Measurements from ENCODE around the gene PDCL3. TPM values are rescaled to one million over a fixed set of nuclear protein-coding genes. Genes with fewer than 3 reads are reported as not detected.

Gene PDCL3
- total RNA-seq (17.8 TPM), polyA plus RNA-seq (ENCODE audit: insufficient read depth in 1 of 8, insufficient read length in 8 of 8, low replicate concordance in 1 of 8) (10 to 100 TPM; 32.5 to 49.3 (median 38.8) TPM)
- long read RNA-seq, donor 1, transcript PDCL3-201 (6 exons, 1,337 nt): major isoform, 13 of 13 reads
- long read RNA-seq, donor 1, partial matches to known transcripts: 0 of 13 reads
- long read RNA-seq, donor 1, other reads (novel, unspliced or antisense): 0 of 13 reads
- long read RNA-seq, donor 2: 0 reads
- long read RNA-seq, donor 3, transcript PDCL3-201 (6 exons, 1,337 nt): major isoform, 46 of 51 reads
- long read RNA-seq, donor 3, partial matches to known transcripts: 5 of 51 reads
- long read RNA-seq, donor 3, other reads (novel, unspliced or antisense): 0 of 51 reads
- long read RNA-seq, donor 4, transcript PDCL3-201 (6 exons, 1,337 nt): major isoform, 17 of 17 reads
- long read RNA-seq, donor 4, partial matches to known transcripts: 0 of 17 reads
- long read RNA-seq, donor 4, other reads (novel, unspliced or antisense): 0 of 17 reads
- long read RNA-seq, donor 5, transcript PDCL3-201 (6 exons, 1,337 nt): major isoform, 84 of 95 reads
- long read RNA-seq, donor 5, partial matches to known transcripts: 11 of 95 reads
- long read RNA-seq, donor 5, other reads (novel, unspliced or antisense): 0 of 95 reads
- long read RNA-seq, donor 6, transcript PDCL3-201 (6 exons, 1,337 nt): major isoform, 57 of 57 reads
- long read RNA-seq, donor 6, partial matches to known transcripts: 0 of 57 reads
- long read RNA-seq, donor 6, other reads (novel, unspliced or antisense): 0 of 57 reads
- long read RNA-seq, donor 7, transcript PDCL3-201 (6 exons, 1,337 nt): major isoform, 43 of 43 reads
- long read RNA-seq, donor 7, partial matches to known transcripts: 0 of 43 reads
- long read RNA-seq, donor 7, other reads (novel, unspliced or antisense): 0 of 43 reads
- long read RNA-seq, donor 8, transcript PDCL3-201 (6 exons, 1,337 nt): major isoform, 32 of 32 reads
- long read RNA-seq, donor 8, partial matches to known transcripts: 0 of 32 reads
- long read RNA-seq, donor 8, other reads (novel, unspliced or antisense): 0 of 32 reads
- long read RNA-seq, donor 9, transcript PDCL3-201 (6 exons, 1,337 nt): major isoform, 26 of 26 reads
- long read RNA-seq, donor 9, partial matches to known transcripts: 0 of 26 reads
- long read RNA-seq, donor 9, other reads (novel, unspliced or antisense): 0 of 26 reads
- long read RNA-seq, donor 10, transcript PDCL3-201 (6 exons, 1,337 nt): major isoform, 60 of 65 reads
- long read RNA-seq, donor 10, partial matches to known transcripts: 5 of 65 reads
- long read RNA-seq, donor 10, other reads (novel, unspliced or antisense): 0 of 65 reads
- long read RNA-seq, donor 11, transcript PDCL3-201 (6 exons, 1,337 nt): major isoform, 23 of 23 reads
- long read RNA-seq, donor 11, partial matches to known transcripts: 0 of 23 reads
- long read RNA-seq, donor 11, other reads (novel, unspliced or antisense): 0 of 23 reads

DNA sequence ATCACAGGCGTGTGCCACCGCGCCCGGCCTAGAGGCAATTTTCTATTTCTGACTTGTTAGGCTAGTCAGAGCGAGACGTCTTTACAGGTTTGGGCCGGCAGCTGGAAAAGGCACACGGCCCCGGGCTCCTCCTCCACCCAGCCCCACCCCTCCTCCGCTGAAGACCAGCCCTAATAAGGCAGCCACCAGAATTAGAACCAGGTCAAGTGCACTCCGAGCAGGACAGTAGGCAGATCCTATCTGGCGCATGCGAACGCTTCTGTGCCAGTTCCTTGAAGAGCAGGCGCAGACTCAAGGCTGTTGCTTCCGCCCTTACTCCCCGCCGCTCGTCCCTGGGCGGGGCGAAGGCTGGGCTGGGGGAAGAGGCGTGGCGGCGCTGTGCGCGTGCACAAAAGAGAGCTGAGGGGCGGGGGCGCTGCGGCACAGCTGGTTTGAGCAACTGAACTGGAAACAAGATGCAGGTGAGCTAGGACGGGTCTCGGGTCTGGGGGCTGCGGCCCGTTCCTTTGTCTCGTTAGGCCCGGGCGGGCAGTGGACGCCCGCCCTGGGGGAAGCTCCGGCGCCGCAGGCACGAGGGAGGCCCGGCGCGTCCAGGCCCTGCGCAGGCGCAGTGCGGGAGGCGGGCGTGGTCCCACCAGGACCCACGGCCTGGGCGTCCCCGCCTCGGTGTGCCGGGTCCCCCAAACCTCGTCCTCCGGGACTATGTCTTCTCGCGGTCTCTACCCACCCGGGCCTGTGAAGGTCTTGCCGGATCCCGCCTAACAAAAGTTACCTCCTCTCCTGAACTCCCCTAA is at the start of gene PDCL3:
TSS of gene PDCL3 (plus strand) at position 381 of the 794 bp plus-strand sequence. CDS start at position 456, 75 bp downstream.
- Histone ChIP-seq H3K27me3 (ENCODE audit: control insufficient read depth, insufficient read depth, low read length) (no peaks in the 10 kb centered on the region), H3K36me3 (ENCODE audit: control insufficient read depth, insufficient read depth, low read length) (peaks cover 20% of the 10 kb centered on the region), H3K4me3 (ENCODE audit: low read length) (peak within 1 kb of the TSS; percentile 98), H3K27ac (ENCODE audit: low read length) (peak within 1 kb of the TSS; percentile 94), H3K9me3 (replicated peaks; ENCODE audit: control insufficient read depth, low read depth, low read length) (no peaks in the 10 kb centered on the region), H3K4me1 (ENCODE audit: control insufficient read depth, insufficient read depth, low read length) (peaks cover 11% of the 10 kb centered on the region)
- 1% methylated on average over 53 of the region's 62 CpGs for WGBS (ENCODE audit: insufficient coverage)
- DNase-seq: peak; percentile 99

DNA sequence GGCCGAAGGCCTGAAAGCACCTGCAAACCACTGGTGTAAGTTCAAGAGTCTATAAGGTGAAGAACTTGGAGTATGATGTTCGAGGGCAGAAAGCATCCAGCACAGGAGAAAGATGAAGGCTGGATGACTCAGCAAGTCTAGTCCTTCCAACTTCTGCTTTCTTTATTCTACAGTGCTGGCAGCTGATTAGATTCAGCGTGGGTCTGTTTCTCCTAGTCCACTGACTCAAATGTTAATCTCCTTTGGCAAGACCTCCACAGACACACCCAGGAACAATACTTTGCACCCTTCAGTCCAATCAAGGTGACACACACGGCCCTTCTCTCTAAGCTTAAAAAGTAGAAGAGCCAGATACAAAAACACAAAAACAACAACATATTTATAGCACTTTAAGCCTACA is 49.1 kb upstream of the PDCL3 start:
- H3K4me1 ChIP-seq (ENCODE audit: control insufficient read depth, insufficient read depth, low read length): no peaks in the 10 kb centered on the region
- peaks cover 1% of the 10 kb centered on the region for H3K9me3 ChIP-seq (replicated peaks; ENCODE audit: control insufficient read depth, low read depth, low read length)
- H3K4me3 ChIP-seq (ENCODE audit: low read length): no peak overlapping the region
- WGBS (ENCODE audit: insufficient coverage): 80% methylated on average over 2 of the region's 4 CpGs
- H3K36me3 ChIP-seq (ENCODE audit: control insufficient read depth, insufficient read depth, low read length): no peaks in the 10 kb centered on the region
- no peaks in the 10 kb centered on the region for H3K27me3 ChIP-seq (ENCODE audit: control insufficient read depth, insufficient read depth, low read length)
- DNase-seq: peak; percentile 11
- no peak overlapping the region for H3K27ac ChIP-seq (ENCODE audit: low read length)

DNA sequence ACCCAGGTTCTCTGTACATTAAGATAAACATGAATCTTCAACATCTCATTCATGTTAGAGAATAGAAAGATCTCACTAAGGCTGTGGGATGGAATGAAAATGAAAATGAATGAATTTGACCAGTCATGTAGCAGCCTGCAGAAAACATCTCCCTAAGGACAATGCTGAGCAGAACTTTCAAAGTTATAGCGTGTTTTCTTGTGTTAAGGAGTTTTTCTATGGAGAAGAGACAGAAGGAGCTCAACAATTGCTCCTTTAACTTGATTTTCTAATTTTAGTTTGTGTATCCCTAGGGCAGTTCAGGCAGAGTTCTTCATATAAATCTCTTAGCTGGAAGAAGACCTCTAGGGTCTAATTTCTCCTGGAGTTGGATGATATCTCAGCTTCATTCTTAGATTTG is 45.2 kb upstream of the PDCL3 start:
- Histone ChIP-seq H3K36me3 (ENCODE audit: control insufficient read depth, insufficient read depth, low read length) (no peaks in the 10 kb centered on the region), H3K27ac (ENCODE audit: low read length) (no peak overlapping the region), H3K9me3 (replicated peaks; ENCODE audit: control insufficient read depth, low read depth, low read length) (no peaks in the 10 kb centered on the region), H3K4me1 (ENCODE audit: control insufficient read depth, insufficient read depth, low read length) (no peaks in the 10 kb centered on the region), H3K27me3 (ENCODE audit: control insufficient read depth, insufficient read depth, low read length) (no peaks in the 10 kb centered on the region), H3K4me3 (ENCODE audit: low read length) (no peak overlapping the region)
- 20% methylated on average over 1 of the region's 1 CpG for WGBS (ENCODE audit: insufficient coverage)
- DNase-seq: peak; percentile 49

DNA sequence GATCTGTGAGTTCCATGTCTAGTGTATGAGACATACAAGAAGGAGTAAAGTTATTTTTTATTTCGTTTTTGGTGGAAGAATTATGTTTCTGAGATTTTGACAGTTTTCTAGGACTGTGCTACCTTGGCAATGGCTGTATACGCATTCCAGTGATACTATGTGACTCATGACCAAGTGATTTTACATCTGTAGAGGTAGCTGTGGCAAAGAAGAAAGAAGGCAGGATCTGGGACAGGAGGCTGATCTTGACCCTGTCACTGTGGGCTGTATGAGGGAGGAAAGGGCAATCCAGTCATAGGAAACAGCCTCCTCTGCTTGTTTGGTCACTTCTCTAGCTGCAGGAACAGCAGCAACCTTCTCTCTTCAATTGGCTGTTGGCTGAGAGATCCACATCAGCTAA is 44.0 kb upstream of the PDCL3 start:
- Histone ChIP-seq H3K9me3 (replicated peaks; ENCODE audit: control insufficient read depth, low read depth, low read length) (no peaks in the 10 kb centered on the region), H3K4me3 (ENCODE audit: low read length) (no peak overlapping the region), H3K27ac (ENCODE audit: low read length) (no peak overlapping the region), H3K27me3 (ENCODE audit: control insufficient read depth, insufficient read depth, low read length) (no peaks in the 10 kb centered on the region), H3K4me1 (ENCODE audit: control insufficient read depth, insufficient read depth, low read length) (no peaks in the 10 kb centered on the region), H3K36me3 (ENCODE audit: control insufficient read depth, insufficient read depth, low read length) (no peaks in the 10 kb centered on the region)
- WGBS (ENCODE audit: insufficient coverage): 69% methylated on average over 2 of the region's 2 CpGs
- no peak for DNase-seq

DNA sequence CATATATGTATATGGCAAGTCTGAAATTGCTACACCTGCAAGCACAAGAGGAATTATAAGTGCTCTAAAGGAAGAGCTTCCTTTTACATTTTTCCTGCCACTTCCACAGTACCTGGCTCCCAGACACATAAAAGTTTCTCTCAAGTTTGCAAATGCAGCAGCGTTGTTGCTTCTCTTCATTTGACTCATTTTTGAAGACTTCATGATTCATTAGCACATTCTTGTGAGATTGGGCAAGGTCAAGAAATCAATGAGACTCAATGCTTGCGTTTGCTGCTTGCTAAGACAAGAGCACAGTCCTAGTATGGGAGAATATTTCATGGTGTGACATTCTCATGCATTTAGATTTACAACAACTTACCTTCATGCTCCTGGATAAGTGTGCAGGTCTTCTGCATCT is 42.6 kb upstream of the PDCL3 start:
- WGBS (ENCODE audit: insufficient coverage): no CpG with 5 or more reads among the region's 2 CpGs
- no peaks in the 10 kb centered on the region for H3K9me3 ChIP-seq (replicated peaks; ENCODE audit: control insufficient read depth, low read depth, low read length)
- DNase-seq: no peak
- H3K4me1 ChIP-seq (ENCODE audit: control insufficient read depth, insufficient read depth, low read length): no peaks in the 10 kb centered on the region
- H3K4me3 ChIP-seq (ENCODE audit: low read length): no peak overlapping the region
- H3K36me3 ChIP-seq (ENCODE audit: control insufficient read depth, insufficient read depth, low read length): no peaks in the 10 kb centered on the region
- no peak overlapping the region for H3K27ac ChIP-seq (ENCODE audit: low read length)
- no peaks in the 10 kb centered on the region for H3K27me3 ChIP-seq (ENCODE audit: control insufficient read depth, insufficient read depth, low read length)

DNA sequence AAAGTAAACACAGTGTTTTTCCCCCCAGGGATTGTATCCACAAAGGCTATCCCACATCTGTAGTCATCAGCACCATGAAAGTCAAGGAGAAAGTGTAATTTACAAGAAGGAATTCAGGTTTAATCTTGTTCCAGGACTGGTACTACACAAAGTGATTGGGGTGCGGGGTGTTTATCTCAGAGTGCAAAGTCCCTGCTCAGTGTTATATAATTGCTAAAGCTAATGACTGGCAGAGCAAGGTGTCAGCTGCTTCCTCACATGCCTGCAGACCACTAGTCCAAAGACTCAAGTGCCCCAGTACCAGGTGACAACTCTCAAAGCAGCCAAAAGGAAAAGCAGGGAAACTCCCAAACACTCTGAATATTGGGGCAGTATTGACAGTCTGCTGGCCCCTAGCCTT is 40.4 kb upstream of the PDCL3 start:
- no peak overlapping the region for H3K27ac ChIP-seq (ENCODE audit: low read length)
- 80% methylated on average over 1 of the region's 1 CpG for WGBS (ENCODE audit: insufficient coverage)
- H3K27me3 ChIP-seq (ENCODE audit: control insufficient read depth, insufficient read depth, low read length): no peaks in the 10 kb centered on the region
- H3K9me3 ChIP-seq (replicated peaks; ENCODE audit: control insufficient read depth, low read depth, low read length): no peaks in the 10 kb centered on the region
- H3K36me3 ChIP-seq (ENCODE audit: control insufficient read depth, insufficient read depth, low read length): no peaks in the 10 kb centered on the region
- H3K4me1 ChIP-seq (ENCODE audit: control insufficient read depth, insufficient read depth, low read length): no peaks in the 10 kb centered on the region
- H3K4me3 ChIP-seq (ENCODE audit: low read length): no peak overlapping the region
- no peak for DNase-seq

DNA sequence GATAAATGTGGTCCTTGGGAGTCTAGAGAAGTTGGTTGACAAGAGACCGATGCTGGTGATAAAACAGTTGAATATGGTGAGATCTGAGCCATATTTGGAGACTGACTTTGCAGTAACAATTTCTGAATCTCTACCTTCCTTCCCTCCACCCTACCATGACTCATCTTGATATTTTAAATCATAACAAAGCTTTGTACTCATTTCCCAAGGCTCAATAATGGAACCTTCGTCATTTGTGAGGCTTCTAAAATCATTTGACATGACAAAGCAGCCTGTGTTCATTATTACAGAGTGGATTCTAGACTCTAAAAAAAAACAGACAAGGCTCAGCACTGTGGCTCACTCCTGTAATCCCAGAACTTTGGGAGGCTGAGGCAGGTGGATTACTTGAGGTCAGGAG is 38.5 kb upstream of the PDCL3 start:
- Histone ChIP-seq H3K27me3 (ENCODE audit: control insufficient read depth, insufficient read depth, low read length) (no peaks in the 10 kb centered on the region), H3K4me3 (ENCODE audit: low read length) (no peak overlapping the region), H3K36me3 (ENCODE audit: control insufficient read depth, insufficient read depth, low read length) (no peaks in the 10 kb centered on the region), H3K9me3 (replicated peaks; ENCODE audit: control insufficient read depth, low read depth, low read length) (no peaks in the 10 kb centered on the region), H3K4me1 (ENCODE audit: control insufficient read depth, insufficient read depth, low read length) (no peaks in the 10 kb centered on the region), H3K27ac (ENCODE audit: low read length) (no peak overlapping the region)
- WGBS (ENCODE audit: insufficient coverage): no CpG with 5 or more reads among the region's 2 CpGs
- no peak for DNase-seq

DNA sequence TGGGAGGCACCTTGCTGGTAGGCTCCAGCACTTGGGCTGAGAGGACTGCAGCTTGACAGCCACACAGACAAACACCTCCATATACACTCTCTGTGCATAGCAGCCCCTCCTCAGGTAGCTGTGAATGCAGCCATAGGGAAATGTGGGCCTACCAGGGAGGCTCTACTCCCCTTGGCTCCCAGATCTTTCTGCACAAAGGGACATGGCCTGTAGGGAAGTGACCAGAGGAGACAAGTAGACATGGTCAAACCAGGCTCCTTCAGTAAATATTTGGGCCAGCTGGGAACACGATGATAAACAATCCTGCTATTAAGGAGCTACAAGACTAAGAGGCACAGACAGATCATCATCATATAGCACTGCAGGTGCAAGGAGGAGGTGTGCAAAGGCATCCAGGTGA is 35.9 kb upstream of the PDCL3 start:
- no peaks in the 10 kb centered on the region for H3K4me1 ChIP-seq (ENCODE audit: control insufficient read depth, insufficient read depth, low read length)
- no peaks in the 10 kb centered on the region for H3K36me3 ChIP-seq (ENCODE audit: control insufficient read depth, insufficient read depth, low read length)
- no peak overlapping the region for H3K4me3 ChIP-seq (ENCODE audit: low read length)
- no peak overlapping the region for H3K27ac ChIP-seq (ENCODE audit: low read length)
- WGBS (ENCODE audit: insufficient coverage): 43% methylated on average over 1 of the region's 1 CpG
- H3K27me3 ChIP-seq (ENCODE audit: control insufficient read depth, insufficient read depth, low read length): no peaks in the 10 kb centered on the region
- H3K9me3 ChIP-seq (replicated peaks; ENCODE audit: control insufficient read depth, low read depth, low read length): no peaks in the 10 kb centered on the region
- DNase-seq: no peak

DNA sequence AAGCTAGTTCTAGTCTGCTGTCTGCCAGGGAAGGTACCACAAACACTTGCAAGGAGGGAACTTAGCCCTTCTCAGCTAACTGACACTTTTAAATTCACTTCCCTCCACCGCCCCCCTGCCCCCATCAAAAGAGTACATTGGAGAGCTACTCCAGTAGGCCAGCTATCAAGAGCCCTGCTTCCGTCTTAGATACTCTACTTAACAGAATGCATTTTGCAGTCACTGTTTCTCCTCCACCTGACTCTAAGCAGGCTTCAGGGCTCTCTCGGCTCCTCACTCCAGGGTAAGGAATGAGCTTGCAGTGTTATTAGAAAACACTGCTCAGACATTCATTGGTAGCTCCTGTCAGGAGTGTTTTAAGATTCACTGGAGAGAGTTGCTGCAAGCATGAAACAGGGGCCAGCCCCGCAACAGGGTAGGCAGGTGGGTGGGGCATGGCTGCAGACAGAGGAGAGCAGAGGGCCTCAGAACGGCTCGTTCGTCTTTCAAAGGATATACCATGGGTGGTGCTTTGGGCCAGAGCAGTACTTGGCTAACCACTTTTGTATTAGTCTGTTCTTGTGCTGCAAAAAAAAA is 35.3 kb upstream of the PDCL3 start:
- no peak overlapping the region for H3K4me3 ChIP-seq (ENCODE audit: low read length)
- H3K4me1 ChIP-seq (ENCODE audit: control insufficient read depth, insufficient read depth, low read length): no peaks in the 10 kb centered on the region
- no peaks in the 10 kb centered on the region for H3K27me3 ChIP-seq (ENCODE audit: control insufficient read depth, insufficient read depth, low read length)
- H3K27ac ChIP-seq (ENCODE audit: low read length): no peak overlapping the region
- DNase-seq: no peak
- H3K9me3 ChIP-seq (replicated peaks; ENCODE audit: control insufficient read depth, low read depth, low read length): no peaks in the 10 kb centered on the region
- H3K36me3 ChIP-seq (ENCODE audit: control insufficient read depth, insufficient read depth, low read length): no peaks in the 10 kb centered on the region
- WGBS (ENCODE audit: insufficient coverage): 55% methylated on average over 6 of the region's 7 CpGs
